ENCODE results near the gene THRB.

Gene THRB

GRCh38 chr3:24296441-24297205, 198.0 kb downstream of the THRB start:
- H3K4me3 ChIP-seq (replicated peaks; ENCODE audit: low read depth, low read length), result no peak overlapping the region
- no peak for DNase-seq (ENCODE audit: extremely low read depth, low read depth)
- TF ChIP-seq CTCF (IDR thresholded peaks at IDR 0.05; ENCODE audit: low read depth, low read length, missing control alignments), result no peak

- TF ChIP-seq CTCF (IDR thresholded peaks at IDR 0.05; ENCODE audit: low read depth, low read length, missing control alignments), result no peak
- H3K4me3 ChIP-seq (replicated peaks; ENCODE audit: low read depth, low read length), result no peak overlapping the region
- DNase-seq (ENCODE audit: extremely low read depth, low read depth), result no peak
Observed at GRCh38 chr3:24294150-24294549, 200.5 kb downstream of the THRB start.

GRCh38 chr3:24291646-24292045, 203.0 kb downstream of the THRB start:
- no peak overlapping the region for H3K4me3 ChIP-seq (replicated peaks; ENCODE audit: low read depth, low read length)
- DNase-seq (ENCODE audit: extremely low read depth, low read depth), result no peak
- TF ChIP-seq CTCF (IDR thresholded peaks at IDR 0.05; ENCODE audit: low read depth, low read length, missing control alignments), result no peak

- no peak for TF ChIP-seq CTCF (IDR thresholded peaks at IDR 0.05; ENCODE audit: low read depth, low read length, missing control alignments)
- H3K4me3 ChIP-seq (replicated peaks; ENCODE audit: low read depth, low read length), result no peak overlapping the region
- no peak for DNase-seq (ENCODE audit: extremely low read depth, low read depth)
Observed at GRCh38 chr3:24290596-24290995, 204.1 kb downstream of the THRB start.

- no peak for DNase-seq (ENCODE audit: extremely low read depth, low read depth)
- TF ChIP-seq CTCF (IDR thresholded peaks at IDR 0.05; ENCODE audit: low read depth, low read length, missing control alignments), result no peak
- no peak overlapping the region for H3K4me3 ChIP-seq (replicated peaks; ENCODE audit: low read depth, low read length)
Observed at GRCh38 chr3:24288496-24289236, 206.0 kb downstream of the THRB start.

GRCh38 chr3:24287755-24288450, 206.7 kb downstream of the THRB start:
- no peak overlapping the region for H3K4me3 ChIP-seq (replicated peaks; ENCODE audit: low read depth, low read length)
- no peak for TF ChIP-seq CTCF (IDR thresholded peaks at IDR 0.05; ENCODE audit: low read depth, low read length, missing control alignments)
- DNase-seq (ENCODE audit: extremely low read depth, low read depth), result no peak
